Measurements from ENCODE around the gene EPM2A. TPM values are rescaled to one million over a fixed set of nuclear protein-coding genes. Genes with fewer than 3 reads are reported as not detected.
A peak's percentile ranks its signal among the peaks of the same experiment; 100 is the strongest.

The EPM2A gene
- total RNA-seq, 1 donor from 2014 or later: 40.9 TPM

DNA sequence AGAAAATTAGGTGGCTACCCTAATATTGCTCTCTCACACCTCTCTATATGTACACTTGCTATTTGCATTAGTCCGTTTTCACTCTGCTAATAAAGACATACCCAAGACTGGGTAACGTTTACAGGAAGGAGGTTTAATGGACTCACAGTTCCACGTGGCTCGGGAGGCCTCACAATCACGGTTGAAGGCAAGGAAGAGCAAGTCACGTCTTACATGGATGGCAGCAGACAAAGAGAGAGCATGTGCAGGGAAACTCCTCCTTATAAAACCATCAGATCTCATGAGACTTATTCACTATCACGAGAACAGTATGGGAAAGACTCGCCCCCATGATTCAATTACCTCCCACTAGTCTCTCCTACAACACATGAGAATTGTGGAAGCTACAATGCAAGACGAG lies 53.4 kb downstream of the EPM2A start:
- no peak for DNase-seq (ENCODE audit: low read depth)

DNA sequence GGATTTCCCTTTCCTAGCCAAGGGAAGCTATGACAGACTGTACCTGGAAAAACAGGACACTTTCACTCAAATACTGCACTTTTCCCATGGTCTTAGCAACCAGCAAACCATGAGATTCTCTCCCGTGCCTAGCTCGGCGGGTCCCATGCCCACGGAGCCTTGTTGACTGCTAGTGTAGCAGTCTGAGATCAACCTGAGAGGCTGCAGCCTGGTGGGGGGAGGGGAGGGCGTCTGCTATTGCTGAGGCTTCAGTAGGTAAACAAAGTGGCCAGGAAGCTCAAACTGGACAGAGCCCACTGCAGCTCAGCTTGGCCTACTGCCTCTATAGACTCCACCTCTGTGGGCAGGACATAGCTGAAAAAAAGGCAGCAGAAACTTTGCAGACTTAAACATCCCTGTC lies 61.8 kb downstream of the EPM2A start:
- no peak for DNase-seq (ENCODE audit: low read depth)

DNA sequence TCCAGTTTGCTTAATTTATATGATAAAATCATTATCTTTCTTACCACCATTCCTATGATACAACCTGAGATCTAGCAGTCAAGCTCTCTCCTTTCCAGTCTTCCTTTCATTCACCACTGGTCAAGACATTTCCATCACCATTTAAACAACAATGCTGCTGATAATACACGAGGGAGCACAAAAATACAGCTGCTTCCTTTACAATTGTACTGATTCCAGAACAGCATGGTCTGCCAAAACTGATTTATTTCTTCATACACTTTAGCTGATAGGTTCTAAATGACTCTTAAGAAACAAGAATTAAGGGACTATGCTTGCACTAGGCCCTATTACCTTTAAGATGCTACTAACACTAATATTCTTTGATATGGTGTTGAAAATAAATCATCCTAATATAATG lies 65.0 kb downstream of the EPM2A start:
- no peak for DNase-seq (ENCODE audit: low read depth)

DNA sequence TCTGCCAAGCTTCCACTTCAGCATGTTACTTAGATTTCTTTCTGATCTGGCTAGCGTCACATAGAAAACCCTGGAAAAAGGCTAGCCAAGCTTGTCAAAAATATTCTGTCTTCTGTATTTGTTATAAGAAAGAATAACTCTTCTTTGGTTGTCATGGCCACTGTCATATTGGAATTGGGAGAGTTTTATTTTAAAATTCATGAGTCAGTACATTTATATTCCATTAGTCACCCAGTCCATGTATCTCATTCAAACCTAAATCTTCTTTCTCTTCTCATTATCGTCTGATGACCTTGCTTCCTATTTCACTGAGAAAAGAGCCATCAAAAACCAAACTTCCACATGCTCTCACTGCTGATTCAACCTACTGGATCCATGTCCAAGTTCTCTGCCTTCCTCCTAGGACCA lies 65.7 kb downstream of the EPM2A start:
- DNase-seq (ENCODE audit: low read depth): peak; percentile 59

DNA sequence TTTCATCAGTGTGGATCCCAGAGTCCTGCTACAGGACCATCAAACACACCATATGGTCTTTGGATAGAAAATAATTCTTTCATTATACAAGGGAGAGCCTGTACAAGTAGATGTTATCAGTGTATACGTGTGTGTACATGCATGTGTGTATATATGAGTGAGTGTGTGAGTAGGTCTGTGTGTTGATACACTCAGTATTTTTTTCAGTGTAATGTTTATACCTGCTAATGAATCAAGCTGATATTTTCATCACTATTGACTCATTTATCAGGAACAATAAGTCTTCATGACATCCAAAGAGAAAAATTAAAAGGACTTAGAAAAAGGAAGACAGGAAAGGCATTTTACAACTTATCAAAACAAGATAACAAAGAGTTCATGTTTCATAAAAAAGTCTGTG lies 66.5 kb downstream of the EPM2A start:
- DNase-seq (ENCODE audit: low read depth): no peak

DNA sequence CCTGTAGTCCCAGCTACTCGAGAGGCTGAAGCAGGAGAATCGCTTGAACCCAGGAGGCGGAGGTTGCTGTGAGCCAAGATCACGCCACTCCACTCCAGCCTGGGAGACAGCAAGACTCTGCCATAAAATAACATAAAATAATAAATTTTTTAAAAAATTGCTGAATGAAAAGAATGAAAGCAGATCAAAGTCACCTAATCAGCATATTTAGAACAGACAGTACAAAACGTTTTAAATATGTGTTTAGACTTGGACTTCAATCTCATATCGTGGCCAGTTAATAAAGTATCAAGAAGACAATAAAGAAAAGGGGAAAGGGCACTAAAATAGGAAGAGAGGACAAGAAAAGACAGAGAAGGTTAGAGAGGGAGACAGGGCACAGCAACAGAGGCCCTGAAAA lies 74.6 kb downstream of the EPM2A start:
- DNase-seq (ENCODE audit: low read depth): no peak

DNA sequence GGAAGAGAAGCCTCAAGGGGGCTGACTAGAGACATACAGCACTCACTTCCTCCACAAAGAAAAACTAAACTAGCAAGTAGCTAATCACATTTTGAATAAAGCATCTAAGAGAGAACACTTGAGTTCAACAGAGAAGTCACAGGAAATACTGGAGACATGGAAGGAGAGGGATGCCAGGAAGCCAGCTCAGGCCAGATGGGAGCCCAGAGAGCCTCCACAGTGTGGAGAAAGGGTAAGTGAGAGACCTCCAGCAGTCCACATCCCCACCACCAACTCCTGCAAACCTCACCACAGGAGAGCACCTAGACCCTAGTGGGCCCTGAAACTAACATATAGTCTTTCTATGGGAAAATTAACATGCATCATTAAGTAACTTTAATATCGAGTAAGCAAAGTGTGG lies 79.2 kb downstream of the EPM2A start:
- DNase-seq (ENCODE audit: low read depth): no peak

DNA sequence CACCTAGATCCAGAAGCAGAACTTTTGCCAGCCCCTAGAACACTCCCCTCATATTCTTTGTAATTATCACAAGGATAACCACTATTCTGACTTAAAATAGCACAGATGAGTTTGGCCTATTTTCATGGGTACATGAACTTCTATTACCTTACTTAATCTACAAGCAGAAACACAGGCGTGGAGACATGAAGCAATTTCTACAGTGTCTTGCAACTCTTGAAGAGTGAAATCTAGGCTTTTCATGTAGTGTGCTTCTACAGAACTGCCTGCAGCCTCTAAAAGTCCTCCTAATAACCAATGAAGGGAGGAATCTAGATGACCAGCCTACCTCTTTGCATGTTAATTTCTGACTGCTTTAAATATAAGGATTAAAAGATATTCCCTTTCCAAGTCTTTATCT lies 82.7 kb downstream of the EPM2A start:
- no peak for DNase-seq (ENCODE audit: low read depth)

DNA sequence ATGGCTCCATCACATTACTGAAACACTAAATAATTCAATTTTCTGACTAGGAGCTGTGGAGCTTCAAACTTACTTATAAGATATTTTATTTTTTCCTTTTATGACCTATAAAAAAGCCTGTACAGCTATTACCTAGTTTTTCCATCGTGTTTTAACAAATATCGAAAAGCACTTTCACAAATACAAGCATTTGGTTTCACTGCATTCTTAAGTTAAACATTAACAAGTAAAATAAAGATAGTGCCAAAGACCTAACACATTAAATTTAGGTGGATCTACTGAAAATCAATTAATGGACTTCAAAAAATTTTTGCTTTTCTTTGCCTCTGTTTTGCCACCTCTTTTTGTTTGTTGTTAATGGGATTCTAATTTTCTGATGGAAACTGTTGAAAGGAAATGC lies 83.3 kb downstream of the EPM2A start:
- no peak for DNase-seq (ENCODE audit: low read depth)

DNA sequence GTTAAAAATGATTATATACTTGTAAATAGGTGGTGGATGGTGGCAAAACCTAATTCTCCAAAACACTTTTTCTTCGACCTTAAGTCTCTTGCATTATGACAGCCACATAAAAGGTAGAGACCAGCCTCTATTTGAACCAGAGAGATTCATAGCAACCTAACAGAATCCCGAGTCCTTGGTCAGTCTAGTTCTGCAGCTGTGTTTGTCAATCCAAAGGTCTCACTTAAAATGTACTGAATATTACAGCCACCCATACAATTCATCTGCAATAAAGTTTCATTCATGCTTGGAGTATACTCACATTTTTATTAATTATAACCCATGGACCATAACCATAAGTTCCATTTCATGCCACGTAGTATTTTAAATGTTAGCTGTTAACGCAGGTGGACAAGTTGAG lies 87.2 kb downstream of the EPM2A start:
- peak; percentile 76 for DNase-seq (ENCODE audit: low read depth)

DNA sequence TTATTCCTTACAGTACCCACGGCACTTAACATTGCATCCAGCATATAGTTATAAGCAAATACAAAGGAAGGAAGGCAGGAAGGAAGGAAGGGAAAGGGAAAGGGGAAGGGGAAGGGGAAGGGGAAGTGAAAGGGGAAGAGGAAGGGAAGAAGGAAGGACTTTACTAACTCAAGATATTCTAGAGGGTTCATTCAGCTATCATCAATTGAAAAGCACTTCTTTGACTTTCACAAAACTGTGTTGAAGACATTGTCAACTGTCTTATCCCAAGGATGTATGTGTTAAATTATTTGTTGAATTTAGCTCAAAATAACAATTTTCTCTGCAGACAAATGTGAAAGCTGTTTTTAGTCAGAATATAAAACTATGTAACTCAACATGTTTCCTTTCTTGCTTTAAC lies 87.7 kb downstream of the EPM2A start:
- DNase-seq (ENCODE audit: low read depth): no peak

DNA sequence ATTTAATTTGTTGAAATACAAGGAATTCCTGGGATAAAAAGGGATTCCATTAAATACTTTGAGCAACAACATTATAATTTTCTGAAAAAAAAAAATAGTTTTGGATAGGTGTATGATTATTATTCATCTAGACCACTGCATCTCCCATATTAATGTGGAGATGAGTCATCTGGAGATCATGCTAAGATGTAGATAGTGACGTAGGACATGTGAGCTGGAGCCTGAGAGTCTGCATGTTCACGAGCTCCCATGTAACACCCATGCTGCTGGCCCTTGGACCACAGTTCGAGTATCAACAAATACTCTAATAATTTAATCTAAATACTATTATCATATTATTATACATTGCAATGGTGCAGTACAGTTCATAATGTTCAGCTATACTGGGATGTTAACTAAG lies 91.6 kb downstream of the EPM2A start:
- no peak for DNase-seq (ENCODE audit: low read depth)

DNA sequence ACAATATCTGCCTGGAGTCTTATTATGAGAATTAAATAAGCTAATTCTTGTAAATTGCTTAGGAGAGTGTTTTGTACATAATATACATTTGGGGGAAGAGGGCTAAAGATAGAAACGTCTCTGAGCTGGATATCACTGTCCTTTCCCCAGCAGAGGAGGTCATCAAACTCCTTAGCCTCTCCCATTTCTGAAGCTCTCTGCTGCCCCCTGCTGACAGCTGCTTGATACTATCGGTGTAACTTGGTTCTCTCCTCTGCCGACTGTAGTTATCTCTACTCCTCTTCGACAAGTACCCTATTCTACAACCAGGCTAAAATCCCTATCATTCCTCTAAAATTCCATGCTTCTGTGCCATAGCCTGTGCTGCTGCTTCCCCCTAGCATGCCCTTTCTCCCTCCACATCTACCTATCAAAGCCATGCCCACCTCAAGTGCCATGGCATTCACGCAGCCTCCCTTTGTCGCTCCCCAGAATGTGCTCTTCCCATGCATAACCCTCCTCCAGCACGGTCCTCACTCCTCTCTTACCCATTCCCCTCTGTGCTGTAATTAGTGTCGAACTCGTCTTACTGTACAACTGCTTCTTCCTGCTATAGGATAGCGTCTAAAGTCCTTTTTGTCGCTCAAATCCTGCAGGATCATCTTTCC lies 101.2 kb downstream of the EPM2A start:
- DNase-seq (ENCODE audit: low read depth): peak; percentile 90

DNA sequence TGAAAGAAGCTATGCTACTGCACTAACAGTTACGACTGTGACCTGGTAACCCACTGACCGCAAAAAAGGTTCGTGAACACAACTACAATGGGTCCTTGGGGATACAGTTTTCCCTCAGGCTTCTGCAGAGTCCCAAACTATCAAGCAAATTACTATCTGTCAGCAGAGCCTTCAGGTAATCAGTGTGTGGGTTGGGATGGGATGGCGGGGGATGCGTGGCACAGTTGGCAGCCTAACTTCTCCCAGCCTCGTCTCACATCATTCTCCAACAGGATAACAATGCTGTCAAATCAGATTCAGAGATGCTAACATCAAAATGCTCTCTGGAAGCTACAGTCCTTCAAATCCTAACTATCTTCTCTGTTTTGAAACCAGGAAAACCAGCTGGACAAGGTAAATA lies 102.3 kb downstream of the EPM2A start:
- no peak for DNase-seq (ENCODE audit: low read depth)

DNA sequence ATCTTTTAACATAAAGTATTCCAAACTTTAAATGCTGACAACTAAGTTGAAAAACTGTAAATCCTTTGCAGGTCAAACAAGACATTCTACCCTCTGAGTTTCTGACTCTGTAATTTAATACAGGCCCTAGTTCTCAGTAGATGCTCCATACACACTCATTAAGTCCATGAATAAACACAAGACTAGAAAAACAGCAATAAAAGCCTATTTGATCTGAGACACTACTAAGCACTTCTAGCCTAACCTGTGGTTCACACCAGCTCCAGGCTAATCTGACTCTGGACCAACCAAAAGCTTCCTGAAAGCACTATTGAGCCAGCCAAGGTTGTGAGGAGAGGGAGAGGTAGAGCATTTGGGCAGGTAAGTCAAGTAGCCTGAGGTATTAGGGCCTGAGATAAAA lies 103.9 kb downstream of the EPM2A start:
- DNase-seq (ENCODE audit: low read depth): no peak

DNA sequence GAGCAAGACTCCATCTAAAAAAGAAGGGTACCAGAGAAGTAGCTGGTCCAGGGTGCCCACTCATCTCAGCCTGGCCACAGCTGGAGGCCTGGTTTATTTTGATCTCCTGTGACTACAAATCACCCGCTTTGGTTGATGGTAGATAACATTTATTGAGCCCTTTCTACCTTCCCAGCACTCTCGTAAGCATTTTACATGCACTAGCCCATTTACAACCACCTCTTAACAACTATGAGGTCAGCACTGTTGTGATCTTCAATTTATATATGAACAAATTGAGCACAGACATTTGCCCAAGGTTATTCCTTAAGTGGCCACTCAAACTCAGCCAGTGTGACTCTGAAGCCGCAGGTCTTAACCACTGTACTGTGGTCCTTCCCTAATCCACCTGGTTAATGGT lies 104.7 kb downstream of the EPM2A start:
- DNase-seq (ENCODE audit: low read depth): no peak

DNA sequence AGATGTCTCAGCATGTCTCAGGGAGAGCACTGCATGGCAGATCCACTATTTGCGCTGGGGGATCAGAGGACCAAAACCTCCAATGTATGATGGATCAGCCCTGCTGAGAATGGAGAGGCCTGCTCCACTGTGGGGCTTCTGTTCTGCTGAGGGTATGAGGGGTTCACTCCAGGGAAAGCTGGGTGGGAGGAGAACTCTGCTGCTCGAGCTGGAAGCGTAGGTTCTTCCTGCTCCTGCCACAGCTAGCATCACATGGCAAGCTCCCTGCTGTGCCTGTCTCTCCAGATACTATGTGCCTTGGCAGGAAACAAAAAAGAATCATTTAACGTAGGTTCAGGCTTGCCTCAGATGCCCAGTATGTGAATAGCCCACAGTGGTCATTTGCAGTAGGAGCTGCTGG lies 105.8 kb downstream of the EPM2A start:
- no peak for DNase-seq (ENCODE audit: low read depth)

DNA sequence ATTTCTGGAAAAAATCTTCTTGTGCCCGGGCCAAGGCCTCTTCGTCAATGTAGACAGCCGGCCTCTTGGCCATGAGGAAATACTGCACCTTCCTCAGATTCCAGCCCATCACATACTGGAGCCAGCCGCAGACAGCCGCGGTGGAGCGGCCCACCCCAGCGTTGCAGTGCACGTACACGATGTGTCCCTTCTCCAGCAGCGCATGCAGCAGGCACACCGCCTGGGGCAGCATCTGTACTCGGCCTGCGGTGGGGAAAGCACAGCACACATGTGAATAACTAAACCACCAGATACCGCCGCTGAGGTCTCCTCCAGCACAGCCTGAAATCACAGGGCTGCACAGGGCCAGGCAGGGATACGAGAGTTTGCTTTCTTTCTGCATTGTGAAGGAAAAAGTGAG lies 107.9 kb downstream of the EPM2A start:
- DNase-seq (ENCODE audit: low read depth): no peak

DNA sequence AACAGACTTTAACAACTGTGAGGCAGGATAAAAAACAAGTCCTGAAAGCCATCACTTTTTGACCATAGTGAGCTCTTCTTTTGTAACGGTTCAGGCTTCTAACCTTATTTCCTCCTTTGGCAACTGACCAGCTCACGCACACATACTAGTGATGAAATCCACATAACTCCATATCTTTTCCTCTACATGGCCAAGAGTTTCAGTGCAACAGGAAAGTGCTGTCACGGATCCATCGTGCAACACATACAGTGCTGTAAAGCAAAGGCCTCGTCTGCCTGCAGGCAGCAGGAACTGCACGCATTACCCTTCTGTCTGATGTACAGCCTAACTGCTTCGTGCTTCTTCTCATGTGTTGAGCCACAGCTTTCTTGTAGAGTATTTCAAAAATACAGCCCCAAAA lies 108.5 kb downstream of the EPM2A start:
- DNase-seq (ENCODE audit: low read depth): no peak

DNA sequence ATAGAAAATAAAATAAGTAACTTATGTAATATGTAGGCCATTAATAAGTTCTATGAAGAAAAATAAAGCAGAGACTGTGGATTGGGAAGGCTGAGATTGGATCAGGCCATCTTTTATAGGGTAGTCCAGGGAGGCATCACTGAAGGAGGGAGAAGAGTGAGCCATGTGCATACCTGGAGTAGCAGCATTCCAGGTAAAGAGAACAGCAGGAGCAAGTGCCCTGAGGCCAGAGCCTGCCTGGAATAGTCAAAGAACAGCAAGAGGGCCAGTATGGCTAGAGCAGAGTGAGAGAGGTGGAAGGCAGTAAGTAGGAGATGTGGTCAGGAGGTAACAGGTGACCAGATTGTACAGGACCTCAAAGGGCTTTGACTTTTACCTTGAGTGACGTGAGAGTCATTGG lies 112.1 kb downstream of the EPM2A start:
- no peak for DNase-seq (ENCODE audit: low read depth)

DNA sequence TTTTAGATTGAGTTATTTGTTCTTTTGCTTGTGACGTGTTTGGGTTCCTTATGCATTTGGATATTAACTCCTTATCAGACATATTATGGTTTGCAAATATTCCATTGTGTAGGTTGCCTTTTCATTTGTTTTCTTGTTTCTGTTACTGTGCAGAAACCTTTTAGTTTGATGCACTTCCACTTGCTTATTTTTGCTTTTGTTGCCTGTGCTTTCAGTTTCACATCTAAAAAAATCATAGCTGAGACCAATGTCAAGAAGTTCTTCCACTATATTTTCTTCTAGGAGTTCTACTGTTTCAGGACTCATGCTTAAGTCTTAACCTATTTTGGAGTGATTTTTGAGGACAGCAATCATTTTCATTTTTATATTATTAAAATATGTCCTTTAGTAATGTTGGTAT lies 113.5 kb downstream of the EPM2A start:
- DNase-seq (ENCODE audit: low read depth): no peak

DNA sequence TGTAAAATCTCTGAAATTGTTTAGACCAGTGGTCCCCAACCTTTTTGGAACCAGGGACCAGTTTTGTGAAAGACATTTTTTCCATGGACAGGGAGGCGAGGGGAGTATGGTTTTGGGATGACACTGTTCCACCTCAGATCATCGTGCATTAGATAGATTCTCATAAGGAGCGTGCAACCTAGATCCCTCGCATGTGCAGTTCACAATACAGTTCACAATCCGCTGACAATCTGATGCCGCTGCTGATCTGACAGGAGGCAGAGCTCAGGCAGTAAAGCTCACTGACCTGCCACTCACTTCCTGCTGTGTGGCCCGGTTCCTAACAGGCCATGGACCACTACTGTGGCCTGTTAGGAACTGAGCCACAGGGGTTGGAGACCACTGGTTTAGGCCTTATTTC lies 115.2 kb downstream of the EPM2A start:
- no peak for DNase-seq (ENCODE audit: low read depth)

DNA sequence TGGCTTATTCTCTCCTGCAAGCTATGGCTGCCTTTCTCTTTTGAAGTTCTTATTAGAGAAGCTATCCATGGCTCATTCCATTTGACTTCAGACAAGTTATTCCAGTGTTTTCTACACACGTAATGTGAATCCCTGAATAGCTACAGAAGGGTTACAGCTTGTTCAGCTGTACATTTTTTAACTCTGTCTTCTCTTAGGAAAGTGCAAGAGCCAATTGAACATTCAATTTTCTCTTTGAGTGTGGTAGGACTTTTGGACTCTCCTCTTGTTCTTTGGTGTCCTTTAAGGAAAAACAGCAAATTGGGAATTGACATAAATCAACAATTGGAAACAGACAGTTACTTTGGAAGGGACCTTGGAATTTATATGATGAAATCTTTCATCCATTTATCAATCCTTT lies 125.8 kb downstream of the EPM2A start:
- no peak for DNase-seq (ENCODE audit: low read depth)

DNA sequence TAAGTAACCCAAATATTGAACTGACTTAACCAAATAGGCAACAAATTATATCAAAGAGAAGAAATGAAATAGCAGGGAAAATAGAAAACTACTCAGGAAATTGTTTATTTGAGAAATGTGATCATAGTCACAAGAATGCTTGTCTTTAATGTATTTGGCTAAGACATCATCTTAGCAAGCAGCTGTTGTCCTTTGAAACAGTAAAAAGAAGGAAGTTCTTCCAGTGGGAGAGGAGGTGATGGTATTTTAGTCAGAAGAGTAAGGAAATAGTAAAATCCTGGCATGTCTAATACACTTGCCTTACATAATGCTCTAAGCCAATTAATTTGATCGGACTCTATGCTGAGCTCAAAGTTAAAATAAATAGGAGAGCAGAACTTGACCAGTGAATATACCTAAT lies 126.5 kb downstream of the EPM2A start:
- peak; percentile 17 for DNase-seq (ENCODE audit: low read depth)
